Esophagus squamous epithelium (tissue), 4 donors: ENCODE data around the gene TANGO6.

Source experiments
- CTCF ChIP-seq, 6 experiments: fragments of 450-650 bp in 4 of 6; fragments of 200-600 bp in 2 of 6; sonication (generic) in 2 of 6; IDR thresholded peaks; one replicate each; pipeline ENCODE4 v1.5.1; 2016 to 2019; ENCODE audit warnings: antibody characterized with exemption in 6 of 6, mild to moderate bottlenecking in 4 of 6, moderate library complexity in 4 of 6
- POLR2A ChIP-seq, 4 donors: fragments of 450-650 bp; IDR thresholded peaks; one replicate each; pipeline ENCODE4 v1.6.1; 2017; ENCODE audit warnings: antibody characterized with exemption in 4 of 4, mild to moderate bottlenecking in 4 of 4, moderate library complexity in 3 of 4

DNA sequence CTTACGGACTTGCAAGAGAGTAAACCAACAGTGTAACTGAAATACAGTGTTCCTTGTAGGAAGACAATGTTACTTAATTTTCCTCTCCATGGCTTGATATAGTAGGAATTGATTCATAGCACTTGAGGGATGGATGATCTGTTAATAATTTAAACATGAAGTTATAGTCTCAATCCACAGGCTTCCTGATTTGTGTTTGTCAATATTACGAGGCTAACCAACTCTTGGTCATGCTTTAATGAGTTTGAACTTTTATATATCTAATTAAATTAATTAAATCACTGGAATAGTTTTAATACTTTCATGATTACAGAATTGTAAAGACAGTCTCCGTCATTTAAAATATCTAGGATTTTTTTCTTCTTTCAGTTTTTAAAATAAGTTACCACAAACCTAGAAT is 150.1 kb downstream of the TANGO6 start:
- TF ChIP-seq CTCF (IDR thresholded peaks at IDR 0.05) (no peak), POLR2A (IDR thresholded peaks at IDR 0.05) (no peak)
